KOPT-K1 (cell line): ENCODE data around the gene IQSEC2.

ENCODE experiments used
- H3K27ac ChIP-seq: fragments of 200-600 bp; sonication (generic); 2 replicates; pipeline ENCODE4 v1.5.1; 2016; ENCODE audit warnings: antibody characterized with exemption, mild to moderate bottlenecking, low read depth, low read length; ENCODE audit not compliant: poor library complexity, severe bottlenecking
- H3K36me3 ChIP-seq: fragments of 200-600 bp; sonication (generic); 2 replicates; pipeline ENCODE4 v1.5.1; 2017; ENCODE audit warnings: antibody characterized with exemption, mild to moderate bottlenecking, low read length, moderate library complexity; ENCODE audit not compliant: insufficient read depth
- H3K9me3 ChIP-seq: fragments of 200-600 bp; sonication (generic); 2 replicates; pipeline ENCODE4 v1.5.1; 2017; ENCODE audit warnings: antibody characterized with exemption, low read length, mild to moderate bottlenecking; ENCODE audit not compliant: insufficient read depth, poor library complexity, severe bottlenecking

IQSEC2 gene

GRCh38 chrX:53262918-53263394, 18.4 kb downstream of the IQSEC2 start:
- Histone ChIP-seq H3K36me3 (no peaks in the 10 kb centered on the region), H3K9me3 (no peaks in the 10 kb centered on the region), H3K27ac (no peak overlapping the region)

GRCh38 chrX:53262189-53262917, 19.0 kb downstream of the IQSEC2 start:
- no peak overlapping the region for H3K27ac ChIP-seq
- no peaks in the 10 kb centered on the region for H3K9me3 ChIP-seq
- no peaks in the 10 kb centered on the region for H3K36me3 ChIP-seq

GRCh38 chrX:53261355-53261972, 19.9 kb downstream of the IQSEC2 start:
- Histone ChIP-seq H3K36me3 (no peaks in the 10 kb centered on the region), H3K27ac (no peak overlapping the region)

GRCh38 chrX:53260836-53261235, 20.5 kb downstream of the IQSEC2 start:
- Histone ChIP-seq H3K36me3 (no peaks in the 10 kb centered on the region), H3K9me3 (no peaks in the 10 kb centered on the region), H3K27ac (no peak overlapping the region)

More at GRCh38 chrX:53261355-53261972, 19.9 kb downstream of the IQSEC2 start:
- no peaks in the 10 kb centered on the region for H3K9me3 ChIP-seq

GRCh38 chrX:53257670-53258423, 23.5 kb downstream of the IQSEC2 start:
- no peaks in the 10 kb centered on the region for H3K9me3 ChIP-seq
- H3K27ac ChIP-seq, result no peak overlapping the region
- H3K36me3 ChIP-seq, result no peaks in the 10 kb centered on the region

GRCh38 chrX:53257166-53257565, 24.2 kb downstream of the IQSEC2 start:
- H3K9me3 ChIP-seq, result no peaks in the 10 kb centered on the region
- H3K27ac ChIP-seq, result no peak overlapping the region
- H3K36me3 ChIP-seq, result no peaks in the 10 kb centered on the region

- no peak overlapping the region for H3K27ac ChIP-seq
- H3K36me3 ChIP-seq, result no peaks in the 10 kb centered on the region
- no peaks in the 10 kb centered on the region for H3K9me3 ChIP-seq
Measured at GRCh38 chrX:53256446-53257041, 24.8 kb downstream of the IQSEC2 start.

GRCh38 chrX:53255738-53256191, 25.6 kb downstream of the IQSEC2 start:
- Histone ChIP-seq H3K36me3 (no peaks in the 10 kb centered on the region), H3K27ac (no peak overlapping the region), H3K9me3 (no peaks in the 10 kb centered on the region)

- Histone ChIP-seq H3K27ac (no peak overlapping the region), H3K9me3 (no peaks in the 10 kb centered on the region), H3K36me3 (no peaks in the 10 kb centered on the region)
Measured at GRCh38 chrX:53254570-53255461, 26.6 kb downstream of the IQSEC2 start.

- Histone ChIP-seq H3K36me3 (no peaks in the 10 kb centered on the region), H3K27ac (no peak overlapping the region), H3K9me3 (no peaks in the 10 kb centered on the region)
Measured at GRCh38 chrX:53253293-53254020, 27.9 kb downstream of the IQSEC2 start.

- H3K27ac ChIP-seq, result no peak overlapping the region
- no peaks in the 10 kb centered on the region for H3K36me3 ChIP-seq
- no peaks in the 10 kb centered on the region for H3K9me3 ChIP-seq
Measured at GRCh38 chrX:53251307-53251706, 30.1 kb downstream of the IQSEC2 start.

GRCh38 chrX:53250556-53250955, 30.8 kb downstream of the IQSEC2 start:
- no peak overlapping the region for H3K27ac ChIP-seq
- no peaks in the 10 kb centered on the region for H3K36me3 ChIP-seq
- H3K9me3 ChIP-seq, result no peaks in the 10 kb centered on the region

- no peaks in the 10 kb centered on the region for H3K36me3 ChIP-seq
- no peaks in the 10 kb centered on the region for H3K9me3 ChIP-seq
- no peak overlapping the region for H3K27ac ChIP-seq
Measured at GRCh38 chrX:53249408-53250042, 31.9 kb downstream of the IQSEC2 start.
